H1 (cell line): Measurements from ENCODE around the gene LCOR. TPM values are rescaled to one million over a fixed set of nuclear protein-coding genes. Genes with fewer than 3 reads are reported as not detected.

Source experiments
- BACH1 ChIP-seq: IDR thresholded peaks from 2 replicates; pipeline ENCODE4 v1.6.1; 2012; ENCODE audit warnings: low read length, improper control_type of control experiment
- CREB1 ChIP-seq: IDR thresholded peaks from 2 replicates; pipeline ENCODE4 v1.6.1; 2012; ENCODE audit warnings: inconsistent platforms
- EGR1 ChIP-seq: IDR thresholded peaks from 2 replicates; pipeline ENCODE4 v1.6.1; 2011; ENCODE audit warnings: low read depth, low read length, borderline replicate concordance
- EZH2 ChIP-seq: fragments of 200-600 bp; sonication (generic); IDR thresholded peaks from 2 replicates; pipeline ENCODE4 v1.7.1; 2012; ENCODE audit warnings: low read depth, mild to moderate bottlenecking, moderate library complexity, low read length, inconsistent platforms; ENCODE audit not compliant: severe bottlenecking
- JUND ChIP-seq: IDR thresholded peaks from 2 replicates; pipeline ENCODE4 v1.6.1; 2011; ENCODE audit warnings: mild to moderate bottlenecking, improper control_type of control experiment, low read length
- KDM4A ChIP-seq: IDR thresholded peaks from one replicate; pipeline ENCODE4 v1.7.1; 2012; ENCODE audit warnings: low read depth, mild to moderate bottlenecking, moderate library complexity, low read length, inconsistent platforms; ENCODE audit not compliant: severe bottlenecking
- SIX5 ChIP-seq: IDR thresholded peaks from 2 replicates; pipeline ENCODE4 v1.6.1; 2011; ENCODE audit warnings: mild to moderate bottlenecking, low read depth, low read length
- SP1 ChIP-seq: IDR thresholded peaks from 2 replicates; pipeline ENCODE4 v1.6.1; 2011; ENCODE audit warnings: low read depth, low read length
- SUZ12 ChIP-seq: fragments of 200-600 bp; sonication (generic); IDR thresholded peaks from 2 replicates; pipeline ENCODE4 v1.6.1; 2012; ENCODE audit warnings: mild to moderate bottlenecking, inconsistent platforms, low read length, moderate library complexity, mixed read lengths
- ZNF274 ChIP-seq: IDR thresholded peaks from 2 replicates; pipeline ENCODE4 v1.7.0; 2012; ENCODE audit warnings: low read length, borderline replicate concordance; ENCODE audit errors: extremely low read depth
- polyA plus RNA-seq, 7 experiments: library from polyadenylated mRNA; depleted of rRNA in 3 of 7; stranded (reverse) in 5 of 7; unstranded in 2 of 7; fragments of >200 nt in 5 of 7; fragments of 200-250 nt in 2 of 7; gene quantifications; 1 replicate in 5 of 7; 2 replicates in 1 of 7; 4 replicates in 1 of 7; pipeline versions ENCODE4 v1.2.1 to v1.2.3, GENCODE V29; 2011 to 2013; ENCODE audit warnings: missing spikeins in 2 of 7, mixed read lengths in 2 of 7
- total RNA-seq: library from RNA; stranded (reverse); fragmentation: NEBNext Ultra II Directional; extraction: Animal tissue kit (Norgen Biotek cat#: 25700); gene quantifications from 2 replicates; pipeline ENCODE4 v1.2.1, GENCODE V29; 2021
- TF ChIP-seq, protein P1 (sequence below): fragments of 300-600 bp; sonication (generic); IDR thresholded peaks from 2 replicates; pipeline ENCODE4 v1.7.1; 2012; ENCODE audit warnings: low read length, moderate library complexity, mild to moderate bottlenecking, inconsistent platforms; ENCODE audit not compliant: insufficient replicate concordance

LCOR gene
- total and polyA plus RNA-seq, 2 of the 8 experiments (the other 6 are each of a cell fraction or from before 2014, with no cell fraction given), result 4.7 to 25.5 TPM

DNA sequence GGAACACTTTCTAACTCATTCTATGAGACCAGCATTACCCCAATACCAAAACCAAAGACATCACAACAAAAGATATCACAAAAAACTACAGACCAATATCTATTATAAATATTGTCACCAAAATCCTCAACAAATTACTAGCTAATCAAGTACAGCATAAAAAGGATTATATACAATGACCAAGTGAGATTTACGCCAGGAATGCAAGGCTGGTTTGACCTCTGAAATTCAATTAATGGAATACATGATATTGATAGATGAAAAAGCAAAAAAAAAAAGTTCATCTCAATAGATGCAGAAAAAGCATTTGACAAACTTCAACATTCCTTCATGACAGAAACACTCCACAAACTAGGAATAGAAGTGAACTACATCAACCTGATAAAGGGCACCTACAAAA lies 175.3 kb downstream of the LCOR start (continued):
- TF ChIP-seq, protein P1, sequence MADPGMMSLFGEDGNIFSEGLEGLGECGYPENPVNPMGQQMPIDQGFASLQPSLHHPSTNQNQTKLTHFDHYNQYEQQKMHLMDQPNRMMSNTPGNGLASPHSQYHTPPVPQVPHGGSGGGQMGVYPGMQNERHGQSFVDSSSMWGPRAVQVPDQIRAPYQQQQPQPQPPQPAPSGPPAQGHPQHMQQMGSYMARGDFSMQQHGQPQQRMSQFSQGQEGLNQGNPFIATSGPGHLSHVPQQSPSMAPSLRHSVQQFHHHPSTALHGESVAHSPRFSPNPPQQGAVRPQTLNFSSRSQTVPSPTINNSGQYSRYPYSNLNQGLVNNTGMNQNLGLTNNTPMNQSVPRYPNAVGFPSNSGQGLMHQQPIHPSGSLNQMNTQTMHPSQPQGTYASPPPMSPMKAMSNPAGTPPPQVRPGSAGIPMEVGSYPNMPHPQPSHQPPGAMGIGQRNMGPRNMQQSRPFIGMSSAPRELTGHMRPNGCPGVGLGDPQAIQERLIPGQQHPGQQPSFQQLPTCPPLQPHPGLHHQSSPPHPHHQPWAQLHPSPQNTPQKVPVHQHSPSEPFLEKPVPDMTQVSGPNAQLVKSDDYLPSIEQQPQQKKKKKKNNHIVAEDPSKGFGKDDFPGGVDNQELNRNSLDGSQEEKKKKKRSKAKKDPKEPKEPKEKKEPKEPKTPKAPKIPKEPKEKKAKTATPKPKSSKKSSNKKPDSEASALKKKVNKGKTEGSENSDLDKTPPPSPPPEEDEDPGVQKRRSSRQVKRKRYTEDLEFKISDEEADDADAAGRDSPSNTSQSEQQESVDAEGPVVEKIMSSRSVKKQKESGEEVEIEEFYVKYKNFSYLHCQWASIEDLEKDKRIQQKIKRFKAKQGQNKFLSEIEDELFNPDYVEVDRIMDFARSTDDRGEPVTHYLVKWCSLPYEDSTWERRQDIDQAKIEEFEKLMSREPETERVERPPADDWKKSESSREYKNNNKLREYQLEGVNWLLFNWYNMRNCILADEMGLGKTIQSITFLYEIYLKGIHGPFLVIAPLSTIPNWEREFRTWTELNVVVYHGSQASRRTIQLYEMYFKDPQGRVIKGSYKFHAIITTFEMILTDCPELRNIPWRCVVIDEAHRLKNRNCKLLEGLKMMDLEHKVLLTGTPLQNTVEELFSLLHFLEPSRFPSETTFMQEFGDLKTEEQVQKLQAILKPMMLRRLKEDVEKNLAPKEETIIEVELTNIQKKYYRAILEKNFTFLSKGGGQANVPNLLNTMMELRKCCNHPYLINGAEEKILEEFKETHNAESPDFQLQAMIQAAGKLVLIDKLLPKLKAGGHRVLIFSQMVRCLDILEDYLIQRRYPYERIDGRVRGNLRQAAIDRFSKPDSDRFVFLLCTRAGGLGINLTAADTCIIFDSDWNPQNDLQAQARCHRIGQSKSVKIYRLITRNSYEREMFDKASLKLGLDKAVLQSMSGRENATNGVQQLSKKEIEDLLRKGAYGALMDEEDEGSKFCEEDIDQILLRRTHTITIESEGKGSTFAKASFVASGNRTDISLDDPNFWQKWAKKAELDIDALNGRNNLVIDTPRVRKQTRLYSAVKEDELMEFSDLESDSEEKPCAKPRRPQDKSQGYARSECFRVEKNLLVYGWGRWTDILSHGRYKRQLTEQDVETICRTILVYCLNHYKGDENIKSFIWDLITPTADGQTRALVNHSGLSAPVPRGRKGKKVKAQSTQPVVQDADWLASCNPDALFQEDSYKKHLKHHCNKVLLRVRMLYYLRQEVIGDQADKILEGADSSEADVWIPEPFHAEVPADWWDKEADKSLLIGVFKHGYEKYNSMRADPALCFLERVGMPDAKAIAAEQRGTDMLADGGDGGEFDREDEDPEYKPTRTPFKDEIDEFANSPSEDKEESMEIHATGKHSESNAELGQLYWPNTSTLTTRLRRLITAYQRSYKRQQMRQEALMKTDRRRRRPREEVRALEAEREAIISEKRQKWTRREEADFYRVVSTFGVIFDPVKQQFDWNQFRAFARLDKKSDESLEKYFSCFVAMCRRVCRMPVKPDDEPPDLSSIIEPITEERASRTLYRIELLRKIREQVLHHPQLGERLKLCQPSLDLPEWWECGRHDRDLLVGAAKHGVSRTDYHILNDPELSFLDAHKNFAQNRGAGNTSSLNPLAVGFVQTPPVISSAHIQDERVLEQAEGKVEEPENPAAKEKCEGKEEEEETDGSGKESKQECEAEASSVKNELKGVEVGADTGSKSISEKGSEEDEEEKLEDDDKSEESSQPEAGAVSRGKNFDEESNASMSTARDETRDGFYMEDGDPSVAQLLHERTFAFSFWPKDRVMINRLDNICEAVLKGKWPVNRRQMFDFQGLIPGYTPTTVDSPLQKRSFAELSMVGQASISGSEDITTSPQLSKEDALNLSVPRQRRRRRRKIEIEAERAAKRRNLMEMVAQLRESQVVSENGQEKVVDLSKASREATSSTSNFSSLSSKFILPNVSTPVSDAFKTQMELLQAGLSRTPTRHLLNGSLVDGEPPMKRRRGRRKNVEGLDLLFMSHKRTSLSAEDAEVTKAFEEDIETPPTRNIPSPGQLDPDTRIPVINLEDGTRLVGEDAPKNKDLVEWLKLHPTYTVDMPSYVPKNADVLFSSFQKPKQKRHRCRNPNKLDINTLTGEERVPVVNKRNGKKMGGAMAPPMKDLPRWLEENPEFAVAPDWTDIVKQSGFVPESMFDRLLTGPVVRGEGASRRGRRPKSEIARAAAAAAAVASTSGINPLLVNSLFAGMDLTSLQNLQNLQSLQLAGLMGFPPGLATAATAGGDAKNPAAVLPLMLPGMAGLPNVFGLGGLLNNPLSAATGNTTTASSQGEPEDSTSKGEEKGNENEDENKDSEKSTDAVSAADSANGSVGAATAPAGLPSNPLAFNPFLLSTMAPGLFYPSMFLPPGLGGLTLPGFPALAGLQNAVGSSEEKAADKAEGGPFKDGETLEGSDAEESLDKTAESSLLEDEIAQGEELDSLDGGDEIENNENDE, result no peak
- no peak for TF ChIP-seq BACH1
- no peak for TF ChIP-seq SIX5
- no peak for TF ChIP-seq KDM4A
- no peak for TF ChIP-seq ZNF274
- TF ChIP-seq EZH2, result no peak
- no peak for TF ChIP-seq SP1
- no peak for TF ChIP-seq CREB1
- TF ChIP-seq SUZ12, result no peak
- TF ChIP-seq JUND, result no peak
- TF ChIP-seq EGR1, result no peak
